ENCODE measurements around the gene SCYGR8.

Gene SCYGR8

DNA sequence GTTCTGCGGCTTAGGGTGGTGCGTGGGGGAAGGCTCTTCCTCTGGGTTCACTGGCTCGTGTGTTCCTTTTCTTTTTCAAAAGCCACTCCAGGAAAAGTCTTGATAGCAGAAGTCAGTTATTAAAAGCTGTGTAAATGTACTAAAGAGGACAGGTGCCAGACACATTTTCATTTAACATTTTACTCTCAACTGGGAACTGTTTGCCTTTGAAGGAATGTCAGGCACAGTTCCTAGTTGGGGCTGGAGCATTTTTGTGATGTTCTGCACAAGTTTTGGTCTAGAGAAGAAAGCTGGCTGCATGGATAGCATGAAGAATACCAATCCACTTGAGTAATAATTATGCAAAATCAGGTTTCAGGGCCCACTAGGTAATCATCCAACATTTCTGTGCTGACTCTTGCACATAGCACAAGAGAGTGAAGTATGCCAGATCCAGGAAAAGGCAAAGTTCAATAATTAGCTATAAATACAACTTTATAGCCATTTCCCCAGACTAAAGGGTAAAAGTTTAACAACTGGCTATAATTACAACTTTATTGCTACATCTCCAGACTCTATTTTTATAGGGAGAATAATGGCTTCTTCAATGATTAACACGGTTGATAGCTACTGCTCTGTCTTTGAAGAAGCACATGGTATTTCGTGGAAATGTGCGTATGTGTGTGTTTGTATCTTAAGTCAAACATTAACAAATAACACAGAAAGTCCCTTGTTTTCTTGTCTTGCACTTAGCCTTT is 16.2 kb downstream of the SCYGR8 start:
- DNase-seq (ENCODE audit: low read depth in 1 of 2, low spot score in 1 of 2), result no peak

- no peak for DNase-seq (ENCODE audit: low read depth in 1 of 2, low spot score in 1 of 2)
Measured at GRCh38 chr2:227765788-227766372, 20.2 kb downstream of the SCYGR8 start.

DNA sequence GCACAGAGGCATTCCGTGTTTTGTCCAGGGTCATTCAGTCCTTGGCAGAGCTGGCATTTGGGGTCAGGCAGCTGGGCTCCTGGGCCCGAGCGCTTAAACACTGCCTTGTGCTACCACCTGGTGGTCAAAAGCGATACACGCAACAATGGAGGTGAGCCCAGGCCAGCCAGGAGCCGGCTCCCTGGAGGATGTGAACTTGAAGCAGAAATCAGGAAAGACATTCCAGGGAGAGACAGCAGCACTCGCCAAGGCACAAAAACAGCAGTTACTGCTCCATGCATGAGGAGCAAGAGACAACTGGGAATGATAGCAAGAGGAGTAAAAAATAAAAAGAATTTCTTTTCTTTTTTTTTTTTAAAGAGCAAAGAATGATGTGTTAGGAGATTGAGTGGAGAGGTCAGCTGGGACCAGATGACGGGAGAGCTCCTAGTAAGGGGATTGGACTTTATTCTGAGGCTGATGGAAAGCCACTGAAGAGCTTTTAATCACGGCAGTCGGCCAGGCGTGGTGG is 20.7 kb downstream of the SCYGR8 start:
- peak; percentile 15 to 41 for DNase-seq (ENCODE audit: low read depth in 1 of 2, low spot score in 1 of 2)

GRCh38 chr2:227767830-227768229 is 22.1 kb downstream of the SCYGR8 start:
- DNase-seq (ENCODE audit: low read depth in 1 of 2, low spot score in 1 of 2), result no peak

- DNase-seq (ENCODE audit: low read depth in 1 of 2, low spot score in 1 of 2), result no peak
Measured at GRCh38 chr2:227772197-227772661, 26.5 kb downstream of the SCYGR8 start.

GRCh38 chr2:227772932-227773331 is 27.2 kb downstream of the SCYGR8 start:
- DNase-seq (ENCODE audit: low read depth in 1 of 2, low spot score in 1 of 2), result no peak

DNA sequence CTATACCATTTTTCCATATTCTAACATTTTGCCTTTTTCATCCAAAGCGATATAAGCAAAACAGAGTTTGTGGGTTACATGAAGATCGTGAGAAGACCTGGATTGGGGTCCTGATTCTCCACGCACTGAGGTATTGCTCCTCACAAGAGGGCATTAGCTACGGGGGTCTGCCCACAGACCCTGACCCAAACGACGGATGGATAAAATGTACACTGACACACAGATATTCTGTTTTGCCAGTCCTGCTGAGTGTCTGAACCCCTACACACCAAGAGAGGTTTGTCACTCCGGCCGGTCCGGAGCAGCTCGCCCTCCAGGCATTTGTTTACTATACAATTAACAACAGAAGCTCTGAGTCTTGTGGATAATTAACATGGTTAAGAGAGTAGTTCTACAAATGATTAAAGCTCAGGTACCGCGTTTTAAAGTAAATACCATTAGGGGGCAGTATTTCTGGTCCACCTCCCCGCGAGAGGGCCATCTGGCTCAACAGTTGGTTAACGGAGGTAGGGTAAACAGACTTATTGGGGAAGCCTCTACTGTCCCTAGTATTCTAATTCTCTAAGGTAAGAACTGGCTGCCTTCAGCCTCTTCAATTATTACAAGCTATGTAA is 28.4 kb downstream of the SCYGR8 start:
- DNase-seq (ENCODE audit: low read depth in 1 of 2, low spot score in 1 of 2), result no peak

DNA sequence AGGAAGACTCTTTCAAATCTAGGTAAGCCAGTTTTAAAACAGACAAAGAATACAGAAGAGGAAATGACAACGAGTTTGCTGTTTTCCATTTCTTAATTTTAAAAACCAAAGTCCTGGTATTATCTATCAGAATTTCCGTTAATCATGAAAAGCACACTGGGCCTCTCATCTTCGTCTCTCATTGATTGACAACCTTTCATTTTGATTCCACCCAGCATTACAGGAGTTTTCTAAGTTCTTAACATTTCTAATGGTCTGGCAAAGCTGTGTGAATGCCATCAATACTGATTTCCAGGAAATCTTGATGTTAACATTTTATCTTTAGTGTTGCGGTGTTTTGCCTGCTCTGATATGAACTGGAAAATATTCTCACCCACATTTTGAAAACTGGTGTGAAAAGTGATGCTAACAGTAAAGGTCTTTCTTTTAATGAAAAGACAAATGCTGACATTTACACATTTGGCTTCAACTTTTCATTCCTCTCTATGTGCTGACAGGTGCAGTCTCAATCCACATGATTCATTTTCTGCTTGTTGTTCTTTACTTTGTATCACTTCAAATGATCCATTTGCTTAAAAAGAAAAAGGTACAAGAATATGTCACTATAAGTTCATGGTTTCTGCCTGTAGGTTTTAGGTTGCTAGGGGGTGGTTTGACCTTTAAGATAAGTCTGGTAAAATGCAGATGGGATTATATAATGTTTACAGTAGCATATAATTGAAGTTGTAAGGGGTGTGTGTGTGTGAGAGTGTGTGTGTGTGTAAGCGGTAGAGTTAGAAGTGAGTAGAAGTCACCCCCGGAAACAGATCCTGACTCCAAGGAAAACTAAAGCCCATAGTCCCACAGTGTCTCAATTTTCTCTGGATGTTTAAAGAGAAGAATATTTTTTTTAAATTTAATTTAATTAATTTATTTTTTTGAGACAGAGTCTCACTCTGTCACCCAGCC is 29.5 kb downstream of the SCYGR8 start:
- DNase-seq (ENCODE audit: low read depth in 1 of 2, low spot score in 1 of 2), result no peak

GRCh38 chr2:227780981-227781615 is 35.4 kb downstream of the SCYGR8 start:
- no peak for DNase-seq (ENCODE audit: low read depth in 1 of 2, low spot score in 1 of 2)

GRCh38 chr2:227781841-227782240 is 36.1 kb downstream of the SCYGR8 start:
- DNase-seq (ENCODE audit: low read depth in 1 of 2, low spot score in 1 of 2), result no peak

DNA sequence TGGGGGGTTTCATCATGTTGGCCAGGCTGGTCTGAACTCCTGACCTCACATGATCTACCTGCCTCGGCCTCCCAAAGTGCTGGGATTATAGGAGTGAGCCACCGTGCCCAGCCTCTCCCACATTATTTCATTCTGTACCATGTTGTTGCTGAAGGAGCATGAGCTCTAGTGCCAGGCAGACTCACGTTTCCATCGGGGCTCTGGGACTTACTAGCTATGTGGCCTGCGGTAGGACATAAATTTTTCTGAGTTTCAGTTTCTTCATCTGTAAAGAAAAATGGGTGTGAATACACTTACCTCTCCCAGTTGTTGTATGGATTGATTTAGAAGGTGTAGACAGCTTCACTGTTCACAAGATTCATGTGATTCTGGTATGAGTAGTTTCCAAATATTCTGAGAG is 37.1 kb downstream of the SCYGR8 start:
- no peak for DNase-seq (ENCODE audit: low read depth in 1 of 2, low spot score in 1 of 2)

DNA sequence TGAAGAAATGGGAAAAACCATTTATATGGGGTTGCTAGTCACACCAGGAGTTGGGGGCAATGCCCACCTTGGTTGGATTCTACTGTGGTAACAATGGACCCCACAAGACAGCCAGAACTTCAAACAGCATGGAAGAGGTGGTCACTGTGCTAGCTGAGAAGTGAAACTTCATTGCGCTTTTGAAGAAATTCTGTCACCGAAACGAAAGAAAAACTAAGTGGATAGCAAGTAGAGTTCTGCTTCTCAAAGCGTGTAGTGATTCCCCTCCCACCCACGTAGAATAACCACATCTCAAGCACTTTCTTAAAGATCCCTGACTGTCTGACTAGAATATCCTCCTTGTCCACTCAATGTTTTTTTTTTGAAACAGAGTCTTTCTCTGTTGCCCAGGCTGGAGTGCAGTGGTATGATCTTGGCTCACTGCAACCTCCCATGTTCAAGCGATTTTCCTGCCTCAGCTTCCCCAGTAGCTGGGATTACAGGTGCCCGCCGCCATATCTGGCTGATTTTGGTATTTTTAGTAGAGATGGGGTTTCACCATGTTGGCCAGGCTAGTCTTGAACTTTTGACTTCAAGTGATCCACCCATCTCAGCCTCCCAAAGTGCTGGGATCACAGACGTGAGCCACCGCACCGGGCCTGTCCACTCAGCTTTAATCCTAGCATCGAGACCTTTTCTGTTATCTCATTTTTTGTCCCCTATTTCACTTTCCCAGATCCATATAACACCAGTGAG is 37.9 kb downstream of the SCYGR8 start:
- DNase-seq (ENCODE audit: low read depth in 1 of 2, low spot score in 1 of 2), result no peak

GRCh38 chr2:227785293-227785692 is 39.6 kb downstream of the SCYGR8 start:
- DNase-seq (ENCODE audit: low read depth in 1 of 2, low spot score in 1 of 2), result no peak

- no peak for DNase-seq (ENCODE audit: low read depth in 1 of 2, low spot score in 1 of 2)
Measured at GRCh38 chr2:227788561-227789018, 42.9 kb downstream of the SCYGR8 start.

DNA sequence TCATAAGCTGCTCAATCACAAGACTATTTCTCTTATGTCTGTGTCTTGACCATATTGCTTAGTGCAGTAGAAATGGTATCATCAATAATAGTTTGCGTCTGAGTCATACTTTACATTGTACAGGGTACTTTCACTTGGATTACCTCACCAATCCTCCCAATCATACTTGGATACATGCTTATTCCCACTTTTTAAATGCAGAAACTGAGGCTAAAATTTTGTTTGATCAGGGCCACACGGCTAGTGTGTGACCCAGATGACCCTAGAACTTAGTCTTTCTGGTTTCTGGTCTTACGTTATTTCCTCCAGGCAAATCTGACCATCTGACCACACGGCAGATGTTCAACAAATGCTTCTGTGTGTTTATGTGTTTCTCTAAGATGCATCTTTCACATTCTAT is 44.1 kb downstream of the SCYGR8 start:
- DNase-seq (ENCODE audit: low read depth in 1 of 2, low spot score in 1 of 2), result no peak

GRCh38 chr2:227793148-227793712 is 47.5 kb downstream of the SCYGR8 start:
- DNase-seq (ENCODE audit: low read depth in 1 of 2, low spot score in 1 of 2), result no peak

Measured in stimulated activated CD4-positive, alpha-beta T cell treated with anti-CD3 and anti-CD28 coated beads, Interleukin-15, amount 100 ng/mL, for 1 hour (primary cell).